A673 (cell line): ENCODE results near the gene KCNA2. TPM values are rescaled to one million over a fixed set of nuclear protein-coding genes. Genes with fewer than 3 reads are reported as not detected.

Experiments used
- BruUV-seq: library from RNA; stranded (reverse); fragments of 400-500 nt; replicated peaks from 2 replicates; lab custom pipeline; 2021; lab: Mats Ljungman, UMichigan
- CTCF ChIA-PET: fragments of 300-600 bp; sonication (Branson Sonifier 250); formaldehyde crosslinking; loops from one replicate; lab custom pipeline; 2022; ENCODE audit warnings: antibody characterized with exemption; lab: Charles Lee
- POLR2A ChIA-PET: fragments of 300-600 bp; sonication (Branson Sonifier 250); formaldehyde crosslinking; loops from one replicate; lab custom pipeline; 2022; ENCODE audit warnings: antibody characterized with exemption; ENCODE audit not compliant: low non-redundant PET; lab: Charles Lee
- DNase-seq: peaks from one replicate; pipeline ENCODE4 v3.0.0-alpha.2; 2015; ENCODE audit warnings: low spot score
- H3K27ac ChIP-seq: fragments of 200-600 bp; sonication (generic); 2 replicates; pipeline ENCODE4 v1.5.1; 2016; ENCODE audit warnings: mixed run types, low read depth, mild to moderate bottlenecking, mixed read lengths, antibody characterized with exemption, low read length; ENCODE audit not compliant: poor library complexity, severe bottlenecking
- H3K27me3 ChIP-seq: fragments of 200-600 bp; sonication (generic); replicated peaks from 2 replicates; pipeline ENCODE4 v1.6.1; 2017; ENCODE audit warnings: mixed run types, low read depth, mild to moderate bottlenecking, mixed read lengths, antibody characterized with exemption, low read length; ENCODE audit not compliant: insufficient read depth, poor library complexity
- H3K36me3 ChIP-seq: fragments of 200-600 bp; sonication (generic); 2 replicates; pipeline ENCODE4 v1.6.1; 2016; ENCODE audit warnings: mixed run types, mild to moderate bottlenecking, mixed read lengths, antibody characterized with exemption, low read length; ENCODE audit not compliant: insufficient read depth, poor library complexity, severe bottlenecking
- H3K4me1 ChIP-seq: fragments of 200-600 bp; sonication (generic); 2 replicates; pipeline ENCODE4 v1.6.1; 2017; ENCODE audit warnings: mixed run types, mild to moderate bottlenecking, mixed read lengths, antibody characterized with exemption, low read length; ENCODE audit not compliant: insufficient read depth, poor library complexity, severe bottlenecking
- H3K4me3 ChIP-seq: fragments of 200-600 bp; sonication (generic); 2 replicates; pipeline ENCODE4 v1.5.1; 2016; ENCODE audit warnings: low read depth, mixed run types, mild to moderate bottlenecking, mixed read lengths, low read length; ENCODE audit not compliant: poor library complexity, severe bottlenecking
- H3K9me3 ChIP-seq: fragments of 200-600 bp; sonication (generic); 2 replicates; pipeline ENCODE4 v1.6.1; 2016; ENCODE audit warnings: mixed run types, low read depth, mild to moderate bottlenecking, mixed read lengths, antibody characterized with exemption, low read length; ENCODE audit not compliant: poor library complexity, severe bottlenecking
- EZH2 ChIP-seq: fragments of 200-600 bp; sonication (generic); IDR thresholded peaks from 2 replicates; pipeline ENCODE4 v1.6.1; 2017; ENCODE audit warnings: borderline replicate concordance, low read depth, mild to moderate bottlenecking, mixed read lengths, antibody characterized with exemption, low read length; ENCODE audit not compliant: poor library complexity, severe bottlenecking
- intact Hi-C: fragments of 100-400 bp; cut with micrococcal nuclease; formaldehyde crosslinking; loops from one replicate; pipeline ENCODE4 v1.10.0; 2022; ENCODE audit not compliant: unreplicated experiment
- total RNA-seq: library from RNA; stranded (reverse); gene quantifications from 2 replicates; pipeline ENCODE4 v1.2.3, GENCODE V29; 2021
- TF ChIP-seq, protein P1 (sequence below): fragments of 300-800, 200-600 bp; sonication (generic); conservative IDR thresholded peaks from 2 replicates; pipeline ENCODE4 v1.5.1; 2017; ENCODE audit warnings: low read depth, mild to moderate bottlenecking, antibody characterized with exemption, low read length, moderate library complexity, mixed read lengths

KCNA2 gene
- total RNA-seq, 1 experiment from 2014 or later, result 46.6 TPM

DNA sequence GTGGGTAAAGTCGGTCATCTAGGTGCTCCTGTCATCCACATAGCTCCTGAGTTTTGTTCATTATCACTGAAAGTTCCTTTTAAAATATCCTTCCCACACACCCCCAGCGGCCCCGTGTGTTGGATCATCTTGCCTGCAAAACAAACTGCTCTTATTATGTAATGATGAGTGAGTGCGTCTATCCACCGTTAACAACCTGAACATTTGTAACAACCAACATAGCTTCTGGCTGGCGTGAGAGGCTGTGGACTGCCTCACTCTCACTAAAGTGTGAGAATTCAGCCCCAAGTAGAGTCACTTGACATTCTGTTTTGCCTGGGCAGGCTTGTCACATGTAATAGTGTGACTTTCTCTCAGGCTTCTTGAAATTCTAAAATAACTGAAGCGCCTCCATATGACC, 14.5 kb upstream of the KCNA2 start:
- ChIA-PET POLR2A (no interaction called here), CTCF (interaction anchor here (0.6 kb wide), 1 partner anchor 23 kb away, joined by 3 read pairs; no protein-coding TSS in a partner anchor)
- H3K9me3 ChIP-seq, result no peaks in the 10 kb centered on the region
- DNase-seq, result no peak
- intact Hi-C loops, result no loop called here
- BruUV-seq, result no TSS peak
- no peak overlapping the region for H3K27ac ChIP-seq
- H3K27me3 ChIP-seq, result peaks cover 44% of the 10 kb centered on the region
- H3K36me3 ChIP-seq, result no peaks in the 10 kb centered on the region
- H3K4me3 ChIP-seq, result no peak overlapping the region
- peaks cover 19% of the 10 kb centered on the region for H3K4me1 ChIP-seq
- TF ChIP-seq, protein P1, sequence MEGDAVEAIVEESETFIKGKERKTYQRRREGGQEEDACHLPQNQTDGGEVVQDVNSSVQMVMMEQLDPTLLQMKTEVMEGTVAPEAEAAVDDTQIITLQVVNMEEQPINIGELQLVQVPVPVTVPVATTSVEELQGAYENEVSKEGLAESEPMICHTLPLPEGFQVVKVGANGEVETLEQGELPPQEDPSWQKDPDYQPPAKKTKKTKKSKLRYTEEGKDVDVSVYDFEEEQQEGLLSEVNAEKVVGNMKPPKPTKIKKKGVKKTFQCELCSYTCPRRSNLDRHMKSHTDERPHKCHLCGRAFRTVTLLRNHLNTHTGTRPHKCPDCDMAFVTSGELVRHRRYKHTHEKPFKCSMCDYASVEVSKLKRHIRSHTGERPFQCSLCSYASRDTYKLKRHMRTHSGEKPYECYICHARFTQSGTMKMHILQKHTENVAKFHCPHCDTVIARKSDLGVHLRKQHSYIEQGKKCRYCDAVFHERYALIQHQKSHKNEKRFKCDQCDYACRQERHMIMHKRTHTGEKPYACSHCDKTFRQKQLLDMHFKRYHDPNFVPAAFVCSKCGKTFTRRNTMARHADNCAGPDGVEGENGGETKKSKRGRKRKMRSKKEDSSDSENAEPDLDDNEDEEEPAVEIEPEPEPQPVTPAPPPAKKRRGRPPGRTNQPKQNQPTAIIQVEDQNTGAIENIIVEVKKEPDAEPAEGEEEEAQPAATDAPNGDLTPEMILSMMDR, result no peak
- no peak for TF ChIP-seq EZH2

DNA sequence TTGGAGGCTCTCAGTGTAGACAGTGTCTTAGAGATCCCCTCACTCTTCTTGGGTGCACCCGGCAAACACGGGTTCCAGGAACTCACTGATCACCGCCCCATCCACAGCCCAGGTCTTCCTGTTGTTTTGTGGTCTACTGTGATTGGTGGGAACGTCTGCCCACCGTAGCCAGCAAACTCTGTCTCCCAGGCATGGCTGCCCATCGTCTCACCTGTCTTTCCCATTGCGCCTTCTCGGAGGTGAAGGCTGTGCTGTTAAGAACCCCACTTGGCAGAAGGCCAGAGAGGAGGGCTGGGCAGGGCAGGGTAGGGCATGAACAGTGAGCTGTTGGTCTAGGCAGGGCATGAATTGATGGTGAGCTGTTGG, 14.1 kb upstream of the KCNA2 start:
- Histone ChIP-seq H3K9me3 (no peaks in the 10 kb centered on the region), H3K36me3 (no peaks in the 10 kb centered on the region), H3K4me1 (peaks cover 24% of the 10 kb centered on the region), H3K27ac (no peak overlapping the region), H3K27me3 (peaks cover 44% of the 10 kb centered on the region), H3K4me3 (no peak overlapping the region)
- no TSS peak for BruUV-seq
- POLR2A ChIA-PET, result no interaction called here
- DNase-seq, result no peak
- CTCF ChIA-PET, result interaction anchor here (0.6 to 1.4 kb wide), 2 partner anchors 23 to 165 kb away, joined by 3 read pairs; no protein-coding TSS in a partner anchor
- intact Hi-C loops, result no loop called here
- TF ChIP-seq EZH2, result no peak
- TF ChIP-seq, protein P1, result no peak

DNA sequence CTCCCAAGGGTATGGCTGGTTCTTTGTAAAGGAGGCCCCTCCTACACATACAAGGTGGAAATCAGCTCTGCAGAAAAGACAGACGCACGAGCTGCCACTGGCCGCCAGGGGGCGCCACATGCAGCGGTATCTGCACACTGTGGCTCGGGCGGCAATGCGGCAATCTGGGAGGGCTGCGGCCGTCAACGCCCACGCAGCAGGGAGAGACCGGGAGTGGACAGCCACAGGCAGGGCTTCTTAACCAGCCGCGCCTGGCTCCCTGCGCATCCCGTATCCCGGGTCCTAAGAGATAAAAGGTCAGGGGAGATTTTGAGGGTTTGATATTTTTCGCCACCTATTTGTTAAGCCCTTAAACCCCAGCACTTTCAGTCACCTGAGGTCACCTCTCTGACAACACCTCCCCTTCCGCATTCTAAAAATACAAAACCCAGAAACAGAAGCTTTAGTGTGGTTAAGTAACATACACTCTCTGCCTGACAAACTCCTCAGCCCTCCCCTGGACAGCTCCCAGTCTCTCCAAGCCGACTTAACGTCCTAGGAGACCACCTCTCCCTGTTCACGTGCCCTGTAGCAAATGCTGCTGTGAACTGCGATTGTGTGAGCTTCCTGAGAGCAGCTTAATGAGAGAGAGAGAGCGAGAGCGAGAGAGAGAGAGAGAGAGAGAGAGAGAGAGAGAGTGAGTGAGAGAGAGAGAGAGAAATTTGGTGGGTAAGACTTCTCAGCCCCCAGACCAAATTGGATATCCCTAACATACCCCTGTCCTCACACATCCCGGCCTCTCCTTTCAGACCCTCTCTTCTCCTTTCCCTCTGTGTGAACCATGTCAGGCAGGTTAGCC, 13.5 kb upstream of the KCNA2 start:
- BruUV-seq, result no TSS peak
- DNase-seq, result peak; percentile 90
- Histone ChIP-seq H3K9me3 (no peaks in the 10 kb centered on the region), H3K27ac (no peak overlapping the region), H3K4me3 (no peak overlapping the region), H3K4me1 (peaks cover 24% of the 10 kb centered on the region), H3K36me3 (no peaks in the 10 kb centered on the region), H3K27me3 (peaks cover 44% of the 10 kb centered on the region)
- CTCF ChIA-PET, result interaction anchor here (0.5 to 1.9 kb wide), 11 partner anchors 13 to 165 kb away, joined by 3 to 17 read pairs (median 3); partner anchors contain the start of gene KCNA2
- intact Hi-C loops, result loop anchor here (1.0 kb wide), 2 partner anchors 147 to 162 kb away; no protein-coding TSS in a partner anchor
- POLR2A ChIA-PET, result no interaction called here
- TF ChIP-seq, protein P1, result peak; percentile 99
- TF ChIP-seq EZH2, result no peak
